ENCODE data around the gene MED16. TPM values are rescaled to one million over a fixed set of nuclear protein-coding genes. Genes with fewer than 3 reads are reported as not detected.
A peak's percentile ranks its signal among the peaks of the same experiment; 100 is the strongest.

Gene MED16
- total and polyA plus RNA-seq, 7 donors = 30.7 to 66.5 (median 51.3) TPM

DNA sequence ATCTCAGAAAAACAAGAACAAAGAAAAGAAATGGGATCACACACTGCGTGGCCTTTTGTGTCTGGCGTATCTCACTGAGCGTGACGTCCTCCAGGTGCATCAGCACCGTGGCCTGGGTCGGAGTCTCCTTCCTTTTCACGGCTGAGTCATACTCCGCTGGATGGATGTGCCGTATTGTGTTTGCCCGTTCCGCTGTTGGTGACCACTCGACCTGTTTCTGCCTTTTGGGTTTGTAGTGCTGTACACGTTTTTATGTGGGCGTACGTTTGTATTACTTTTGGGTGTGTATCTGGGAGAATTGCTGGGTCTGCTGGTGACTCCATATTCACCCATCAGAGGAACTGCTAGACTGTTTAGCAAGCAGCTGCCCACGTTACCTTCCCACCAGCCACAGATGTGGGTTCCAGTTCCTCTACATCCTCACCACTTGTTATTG lies 44.3 kb upstream of the MED16 start:
- no peak overlapping the region for H3K27ac ChIP-seq
- peaks cover 37% of the 10 kb centered on the region for H3K4me1 ChIP-seq
- DNase-seq (no peak), ATAC-seq (no peak)
- no peak overlapping the region for H3K4me3 ChIP-seq
- intact Hi-C loops (cut with DNase I) = no loop called here
- H3K9me3 ChIP-seq = no peaks in the 10 kb centered on the region
- no peaks in the 10 kb centered on the region for H3K36me3 ChIP-seq (ENCODE audit: insufficient read depth in 1 of 2, low read depth in 1 of 2)
- peaks cover 0 to 1% (median 0%) of the 10 kb centered on the region in 3 donors for H3K27me3 ChIP-seq (ENCODE audit: insufficient read depth in 3 of 3, low read length in 2 of 3)
- TF ChIP-seq, protein P1, sequence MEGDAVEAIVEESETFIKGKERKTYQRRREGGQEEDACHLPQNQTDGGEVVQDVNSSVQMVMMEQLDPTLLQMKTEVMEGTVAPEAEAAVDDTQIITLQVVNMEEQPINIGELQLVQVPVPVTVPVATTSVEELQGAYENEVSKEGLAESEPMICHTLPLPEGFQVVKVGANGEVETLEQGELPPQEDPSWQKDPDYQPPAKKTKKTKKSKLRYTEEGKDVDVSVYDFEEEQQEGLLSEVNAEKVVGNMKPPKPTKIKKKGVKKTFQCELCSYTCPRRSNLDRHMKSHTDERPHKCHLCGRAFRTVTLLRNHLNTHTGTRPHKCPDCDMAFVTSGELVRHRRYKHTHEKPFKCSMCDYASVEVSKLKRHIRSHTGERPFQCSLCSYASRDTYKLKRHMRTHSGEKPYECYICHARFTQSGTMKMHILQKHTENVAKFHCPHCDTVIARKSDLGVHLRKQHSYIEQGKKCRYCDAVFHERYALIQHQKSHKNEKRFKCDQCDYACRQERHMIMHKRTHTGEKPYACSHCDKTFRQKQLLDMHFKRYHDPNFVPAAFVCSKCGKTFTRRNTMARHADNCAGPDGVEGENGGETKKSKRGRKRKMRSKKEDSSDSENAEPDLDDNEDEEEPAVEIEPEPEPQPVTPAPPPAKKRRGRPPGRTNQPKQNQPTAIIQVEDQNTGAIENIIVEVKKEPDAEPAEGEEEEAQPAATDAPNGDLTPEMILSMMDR (IDR thresholded peaks at IDR 0.05) = no peak
- 92 to 95% (median 94%) methylated on average over 16 of the region's 16 CpGs for WGBS, 3 donors

DNA sequence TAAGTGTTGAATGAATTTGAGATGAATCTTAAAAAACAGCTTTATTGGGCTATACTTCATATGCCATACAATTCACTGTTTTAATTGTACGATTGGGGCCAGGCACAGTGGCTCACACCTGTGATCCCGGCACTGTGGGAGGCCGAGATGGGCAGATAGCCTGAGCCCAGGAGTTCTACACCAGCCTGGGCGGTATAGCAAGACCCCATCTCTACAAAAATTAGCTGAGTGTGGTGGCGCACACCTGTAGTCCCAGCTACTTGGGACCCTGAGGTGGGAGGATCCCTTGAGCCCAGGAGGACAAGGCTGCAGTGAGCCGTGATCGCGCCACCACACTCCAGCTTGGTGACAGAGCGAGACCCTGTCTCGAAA lies 43.2 kb upstream of the MED16 start:
- no peaks in the 10 kb centered on the region for H3K9me3 ChIP-seq
- 95 to 98% (median 97%) methylated on average over 10 of the region's 10 CpGs for whole genome bisulfite sequencing, 3 donors
- H3K27me3 ChIP-seq (ENCODE audit: insufficient read depth in 3 of 3, low read length in 2 of 3) = no peaks in the 10 kb centered on the region
- no peak overlapping the region for H3K27ac ChIP-seq
- peaks cover 34% of the 10 kb centered on the region for H3K4me1 ChIP-seq
- TF ChIP-seq, protein P1 (IDR thresholded peaks at IDR 0.05) = no peak
- ATAC-seq = no peak
- H3K4me3 ChIP-seq = no peak overlapping the region
- H3K36me3 ChIP-seq (ENCODE audit: insufficient read depth in 1 of 2, low read depth in 1 of 2) = no peaks in the 10 kb centered on the region
- no peak for DNase-seq
- intact Hi-C loops (cut with DNase I) = no loop called here

DNA sequence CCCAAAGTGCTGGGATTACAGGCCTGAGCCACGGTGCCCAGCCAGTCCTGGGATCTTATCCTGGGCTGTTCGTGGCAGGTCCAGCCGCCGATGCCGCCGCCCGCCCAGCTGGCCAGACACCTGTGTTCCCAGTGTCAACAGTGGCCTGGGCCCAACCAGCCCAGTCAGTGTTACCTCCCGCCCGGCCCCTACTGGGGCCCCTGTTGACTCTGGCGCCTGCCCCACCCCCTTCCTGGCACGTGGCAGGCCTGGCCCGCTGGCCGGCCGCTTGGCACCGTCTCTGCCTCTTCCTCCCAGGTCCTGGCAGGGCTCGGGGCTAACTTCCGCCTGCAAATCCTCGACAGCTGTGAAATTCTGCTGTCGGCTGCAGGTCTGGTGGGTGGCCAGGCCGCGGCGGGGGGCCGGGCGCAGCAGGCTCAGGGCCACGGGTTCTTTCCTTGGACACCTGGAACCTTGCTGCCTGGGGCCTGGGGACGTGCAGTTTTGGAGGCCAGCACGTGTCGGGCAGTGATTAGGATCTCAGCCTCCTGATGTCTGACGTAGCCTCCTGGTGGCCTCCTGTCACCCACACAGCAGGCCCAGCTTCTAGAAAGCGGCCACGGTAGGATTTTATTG lies 42.0 kb upstream of the MED16 start:
- peak overlapping the region; percentile 16 for H3K4me3 ChIP-seq
- no peaks in the 10 kb centered on the region for H3K9me3 ChIP-seq
- intact Hi-C loops (cut with DNase I) = no loop called here

DNA sequence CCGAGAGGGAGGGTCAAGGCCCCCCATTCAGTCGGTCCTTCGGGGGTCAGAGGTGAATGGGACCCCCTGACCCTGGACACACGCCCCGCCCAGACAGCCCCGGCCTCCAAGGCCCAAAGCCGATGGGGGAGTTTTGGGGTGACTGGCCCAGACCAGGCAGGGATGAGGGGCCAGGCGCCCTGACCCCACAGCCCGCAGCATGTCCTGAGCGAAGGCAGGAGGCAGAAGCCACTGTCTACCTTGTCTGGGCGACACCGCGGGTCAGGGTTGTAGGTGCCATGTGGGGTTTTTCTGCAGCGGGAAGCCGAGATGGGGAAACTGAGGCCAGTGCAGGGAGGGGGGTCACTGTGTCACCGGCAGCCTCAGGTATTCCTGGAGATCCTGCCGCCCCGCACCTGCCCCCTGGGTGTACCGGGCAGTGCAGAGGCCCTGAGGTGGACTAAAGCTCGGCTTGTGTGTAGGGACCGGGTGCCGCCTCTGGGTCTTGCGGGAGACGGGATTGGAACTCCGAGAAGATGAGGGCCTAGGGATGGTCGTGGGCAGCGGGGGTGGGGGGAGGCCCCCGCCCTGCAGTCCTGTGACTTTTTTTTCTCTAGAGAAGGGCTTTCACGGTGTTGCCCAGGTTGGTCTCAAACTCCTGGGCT lies 41.3 kb upstream of the MED16 start:
- intact Hi-C loops (cut with DNase I) = no loop called here
- Histone ChIP-seq H3K4me3 (peak overlapping the region; percentile 16), H3K27me3 (ENCODE audit: insufficient read depth in 3 of 3, low read length in 2 of 3) (no peaks in the 10 kb centered on the region), H3K27ac (peak overlapping the region; percentile 81), H3K4me1 (peaks cover 27% of the 10 kb centered on the region), H3K9me3 (no peaks in the 10 kb centered on the region), H3K36me3 (ENCODE audit: insufficient read depth in 1 of 2, low read depth in 1 of 2) (no peaks in the 10 kb centered on the region)
- ATAC-seq (peak; percentile 2 to 10 (median 4)), DNase-seq (no peak)
- 53 to 65% (median 57%) methylated on average over 27 to 29 of the region's 29 CpGs for WGBS, 3 donors
- TF ChIP-seq, protein P1 (IDR thresholded peaks at IDR 0.05) = no peak

More for the DNA sequence above, 42.0 kb upstream of the MED16 start:
- H3K27me3 ChIP-seq (ENCODE audit: insufficient read depth in 3 of 3, low read length in 2 of 3) = no peaks in the 10 kb centered on the region
- WGBS, 3 donors = 6 to 8% (median 8%) methylated on average over 29 to 31 of the region's 31 CpGs
- TF ChIP-seq, protein P1 (IDR thresholded peaks at IDR 0.05) = no peak
- peaks cover 27% of the 10 kb centered on the region for H3K4me1 ChIP-seq
- no peaks in the 10 kb centered on the region for H3K36me3 ChIP-seq (ENCODE audit: insufficient read depth in 1 of 2, low read depth in 1 of 2)
- H3K27ac ChIP-seq = peak overlapping the region; percentile 81
- peak; percentile 96 to 98 (median 98) for ATAC-seq
- peak; percentile 89 to 95 for DNase-seq
